CD4-positive, alpha-beta T cell treated with Interleukin-17A for 4 hours (primary cell): Measurements from ENCODE around the gene PARVB.

Experiments used
- DNase-seq: peaks from one replicate; pipeline ENCODE4 v3.0.0-alpha.2; 2020; ENCODE audit warnings: mixed read lengths

PARVB gene

GRCh38 chr22:44063462-44064371, 39.6 kb downstream of the PARVB start:
- DNase-seq = no peak

- no peak for DNase-seq
These were observed 42.9 kb downstream of the PARVB start for GRCh38 chr22:44067033-44067432.

GRCh38 chr22:44067901-44068300, 43.8 kb downstream of the PARVB start:
- no peak for DNase-seq

GRCh38 chr22:44068422-44069191, 44.5 kb downstream of the PARVB start:
- no peak for DNase-seq

- no peak for DNase-seq
These were observed 45.9 kb downstream of the PARVB start for GRCh38 chr22:44070029-44070428.

GRCh38 chr22:44071781-44072326, 47.8 kb downstream of the PARVB start:
- no peak for DNase-seq

GRCh38 chr22:44074337-44074984, 50.4 kb downstream of the PARVB start:
- DNase-seq = no peak

- no peak for DNase-seq
These were observed 50.9 kb downstream of the PARVB start for GRCh38 chr22:44075022-44075421.

GRCh38 chr22:44075670-44076069, 51.6 kb downstream of the PARVB start:
- DNase-seq = no peak

GRCh38 chr22:44076825-44077224, 52.7 kb downstream of the PARVB start:
- DNase-seq = no peak

- peak; percentile 79 for DNase-seq
These were observed 57.1 kb downstream of the PARVB start for GRCh38 chr22:44080936-44081861.

- no peak for DNase-seq
These were observed 58.7 kb downstream of the PARVB start for GRCh38 chr22:44082801-44083200.

- DNase-seq = no peak
These were observed 60.1 kb downstream of the PARVB start for GRCh38 chr22:44084044-44084772.

GRCh38 chr22:44085743-44086270, 61.7 kb downstream of the PARVB start:
- DNase-seq = peak; percentile 12

- no peak for DNase-seq
These were observed 62.4 kb downstream of the PARVB start for GRCh38 chr22:44086271-44087088.

GRCh38 chr22:44087089-44087430, 63.0 kb downstream of the PARVB start:
- no peak for DNase-seq

- DNase-seq = no peak
These were observed 65.0 kb downstream of the PARVB start for GRCh38 chr22:44088976-44089570.

GRCh38 chr22:44089717-44090570, 65.8 kb downstream of the PARVB start:
- no peak for DNase-seq

GRCh38 chr22:44090571-44090905, 66.4 kb downstream of the PARVB start:
- DNase-seq = no peak
